A549 (cell line): ENCODE data around the gene OTUD7B. TPM values are rescaled to one million over a fixed set of nuclear protein-coding genes. Genes with fewer than 3 reads are reported as not detected.
"Not testable (repeated sequence)": the region's sequence is repeated elsewhere in the genome, so short reads cannot be mapped to it uniquely, and the experiment has no call there.

Experiments
- ATAC-seq, 2 experiments: fragments of 200-7000 bp in 1 of 2; fragments of >200 bp in 1 of 2; cut with Nextera tagmentation in 1 of 2; cut with Tn5 transposase in 1 of 2; 3 replicates each; pipeline versions ENCODE4 v1.8.0 to v1.9.1; 2018 to 2020; ENCODE audit warnings: mild to moderate bottlenecking in 1 of 2, moderate library complexity in 1 of 2
- CTCF ChIA-PET: fragments of 300-600 bp; sonication (Branson Sonifier 250); formaldehyde crosslinking; extraction: SDS; loops from one replicate; lab custom pipeline; 2021; ENCODE audit warnings: antibody characterized with exemption, inconsistent platforms; lab: Yijun Ruan, JAX
- POLR2A ChIA-PET: fragments of 350-600 bp; formaldehyde crosslinking; extraction: SDS; loops from one replicate; lab custom pipeline; 2021; ENCODE audit warnings: antibody characterized with exemption, inconsistent platforms; lab: Yijun Ruan, JAX
- DNase-seq, 2 experiments: peaks; one replicate each; pipeline versions ENCODE4 v3.0.0 to v3.0.0-alpha.2; 2011 to 2016; ENCODE audit warnings: low read depth in 1 of 2, low spot score in 1 of 2
- FAIRE-seq: peaks from 2 replicates; lab custom pipeline; 2011; peaks lifted over from hg19 to GRCh38; lab: Jason Lieb, UNC
- H3K27ac ChIP-seq, 2 experiments: fragments of >200 bp; sonication (Bioruptor Twin); formaldehyde crosslinking; 3 replicates each; pipeline ENCODE4 v1.5.1; 2016 to 2017
- H3K4me1 ChIP-seq: fragments of >200 bp; sonication (Bioruptor Twin); formaldehyde crosslinking; 3 replicates; pipeline ENCODE4 v1.6.1; 2016
- H3K4me2 ChIP-seq: fragments of >200 bp; sonication (Bioruptor Twin); formaldehyde crosslinking; 3 replicates; pipeline ENCODE4 v1.6.1; 2016
- H3K4me3 ChIP-seq: fragments of >200 bp; sonication (Bioruptor Twin); formaldehyde crosslinking; 3 replicates; pipeline ENCODE4 v1.5.1; 2016
- H3K9me3 ChIP-seq: fragments of >200 bp; sonication (Bioruptor Twin); formaldehyde crosslinking; 3 replicates; pipeline ENCODE4 v1.6.1; 2016
- CBX2 ChIP-seq: fragments of 200-600 bp; sonication (generic); IDR thresholded peaks from 2 replicates; pipeline ENCODE4 v1.6.1; 2016; ENCODE audit warnings: low read depth, mild to moderate bottlenecking, borderline replicate concordance
- CEBPB ChIP-seq, 2 experiments: fragments of >200 bp in 1 of 2; sonication (Bioruptor Twin) in 1 of 2; formaldehyde crosslinking in 1 of 2; IDR thresholded peaks; 2 replicates each; pipeline ENCODE4 v1.6.1; 2012 to 2016
- CHD4 ChIP-seq: fragments of 200-600 bp; sonication (generic); IDR thresholded peaks from 2 replicates; pipeline ENCODE4 v1.6.1; 2016; ENCODE audit warnings: antibody characterized with exemption, mild to moderate bottlenecking, borderline replicate concordance
- CTCF ChIP-seq: fragments of >200 bp; sonication (Bioruptor Twin); formaldehyde crosslinking; IDR thresholded peaks from 3 replicates; pipeline ENCODE4 v1.5.1; 2016
- EHMT2 ChIP-seq: fragments of 200-600 bp; sonication (generic); IDR thresholded peaks from 2 replicates; pipeline ENCODE4 v1.6.1; 2016; ENCODE audit warnings: antibody characterized with exemption, low read depth, mild to moderate bottlenecking, moderate library complexity
- ELK1 ChIP-seq: fragments of 150-350 bp; IDR thresholded peaks from 2 replicates; pipeline ENCODE4 v1.6.1; 2014; ENCODE audit warnings: low read depth, mild to moderate bottlenecking, low read length
- ESRRA ChIP-seq: fragments of 150-350 bp; IDR thresholded peaks from 2 replicates; pipeline ENCODE4 v1.6.1; 2014; ENCODE audit warnings: mild to moderate bottlenecking, low read length, borderline replicate concordance
- FOSB ChIP-seq: fragments of 250-450 bp; sonication (Bioruptor Pico); IDR thresholded peaks from 2 replicates; pipeline ENCODE4 v1.5.0; 2020; ENCODE audit warnings: mild to moderate bottlenecking, moderate library complexity
- FOSL2 ChIP-seq, 2 experiments: fragments of 450-650 bp in 1 of 2; fragments of >200 bp in 1 of 2; sonication (Bioruptor Twin) in 1 of 2; formaldehyde crosslinking; IDR thresholded peaks; 2 replicates each; pipeline versions ENCODE4 v1.5.0 to v1.6.1; 2016 to 2020; ENCODE audit warnings: mild to moderate bottlenecking in 1 of 2, moderate library complexity in 1 of 2
- HDAC2 ChIP-seq: fragments of 200-600 bp; sonication (generic); IDR thresholded peaks from 2 replicates; pipeline ENCODE4 v1.6.1; 2016
- HOXA7 ChIP-seq: fragments of 250-450 bp; sonication (Bioruptor Pico); IDR thresholded peaks from 2 replicates; pipeline ENCODE4 v1.5.0; 2020; ENCODE audit warnings: mild to moderate bottlenecking, moderate library complexity
- MAFK ChIP-seq: fragments of 450-650 bp; IDR thresholded peaks from 2 replicates; pipeline ENCODE4 v1.6.1; 2014; ENCODE audit not compliant: partially characterized antibody
- MYC ChIP-seq: IDR thresholded peaks from 2 replicates; pipeline ENCODE4 v1.6.1; 2012; ENCODE audit warnings: mild to moderate bottlenecking, inconsistent platforms, low read length, improper control_type of control experiment, borderline replicate concordance
- NR3C1 ChIP-seq: fragments of >200 bp; sonication (Bioruptor Twin); formaldehyde crosslinking; IDR thresholded peaks from 3 replicates; pipeline ENCODE4 v1.6.1; 2017
- POLR2A ChIP-seq: IDR thresholded peaks from 2 replicates; pipeline ENCODE4 v1.6.1; 2012; ENCODE audit warnings: mild to moderate bottlenecking, low read length
- RAD21 ChIP-seq, 2 experiments: fragments of >200 bp in 1 of 2; sonication (Bioruptor Twin) in 1 of 2; formaldehyde crosslinking in 1 of 2; IDR thresholded peaks in 1 of 2; conservative IDR thresholded peaks in 1 of 2; 2 replicates in 1 of 2; 3 replicates in 1 of 2; pipeline ENCODE4 v1.6.1; 2012 to 2018; ENCODE audit warnings: inconsistent platforms in 1 of 2
- RARB ChIP-seq: fragments of 250-450 bp; sonication (Bioruptor Pico); IDR thresholded peaks from 2 replicates; pipeline ENCODE4 v1.8.0; 2021; ENCODE audit warnings: mild to moderate bottlenecking, moderate library complexity
- RCOR1 ChIP-seq: fragments of 150-350 bp; IDR thresholded peaks from 2 replicates; pipeline ENCODE4 v1.6.1; 2014; ENCODE audit warnings: antibody characterized with exemption, low read length, low read depth
- SMC3 ChIP-seq: fragments of >200 bp; sonication (Bioruptor Twin); formaldehyde crosslinking; IDR thresholded peaks from 3 replicates; pipeline ENCODE4 v1.6.1; 2018; ENCODE audit warnings: inconsistent platforms
- TFCP2L1 ChIP-seq: fragments of 250-450 bp; sonication (Bioruptor Pico); IDR thresholded peaks from 2 replicates; pipeline ENCODE4 v1.5.0; 2021; ENCODE audit warnings: mild to moderate bottlenecking
- ZC3H11A ChIP-seq: fragments of 450-650 bp; IDR thresholded peaks from 2 replicates; pipeline ENCODE4 v1.6.1; 2014; ENCODE audit warnings: antibody characterized with exemption, mild to moderate bottlenecking
- ZNF302 ChIP-seq: fragments of 250-450 bp; sonication (Bioruptor Pico); IDR thresholded peaks from 2 replicates; pipeline ENCODE4 v1.9.0; 2021; ENCODE audit warnings: inconsistent platforms, mild to moderate bottlenecking, moderate library complexity
- WGBS: methylation state at CpG from one replicate; pipeline ENCODE4 v1.1.6; 2017; ENCODE audit errors: missing lambda C conversion rate; 5-methylcytosine and 5-hydroxymethylcytosine counted together
- polyA plus RNA-seq, 4 experiments: library from polyadenylated mRNA; depleted of rRNA in 3 of 4; stranded (reverse); fragments of >200 nt; fragmentation: RNase III in 1 of 4; extraction: RNeasy Plus Mini Kit Qiagen cat#74134 plus additional on column Dnase treatment in 1 of 4; gene quantifications; 2 replicates in 3 of 4; 3 replicates in 1 of 4; pipeline ENCODE4 v1.2.3, GENCODE V29; 2011 to 2017

OTUD7B gene
- polyA plus RNA-seq, 2 of the 4 experiments (the other 2 are of a cell fraction) = 8.0 to 12.1 TPM

GRCh38 chr1:149965440-149965839, 45.1 kb downstream of the OTUD7B start:
- Histone ChIP-seq H3K4me1 (no peaks in the 10 kb centered on the region), H3K27ac (no peak overlapping the region), H3K9me3 (no peaks in the 10 kb centered on the region), H3K4me2 (no peak overlapping the region), H3K4me3 (no peak overlapping the region)
- WGBS = 95% methylated on average over 3 of the region's 3 CpGs
- DNase-seq = no peak
- CTCF ChIA-PET = interaction anchor here (0.6 to 3.7 kb wide), 4 partner anchors 34 to 222 kb away, joined by 3 to 18 read pairs (median 8); no protein-coding TSS in a partner anchor
- no peak for ATAC-seq
- TF ChIP-seq EHMT2 (no peak), ZC3H11A (no peak)
- FAIRE-seq = no peak
- POLR2A ChIA-PET = no interaction called here

DNA sequence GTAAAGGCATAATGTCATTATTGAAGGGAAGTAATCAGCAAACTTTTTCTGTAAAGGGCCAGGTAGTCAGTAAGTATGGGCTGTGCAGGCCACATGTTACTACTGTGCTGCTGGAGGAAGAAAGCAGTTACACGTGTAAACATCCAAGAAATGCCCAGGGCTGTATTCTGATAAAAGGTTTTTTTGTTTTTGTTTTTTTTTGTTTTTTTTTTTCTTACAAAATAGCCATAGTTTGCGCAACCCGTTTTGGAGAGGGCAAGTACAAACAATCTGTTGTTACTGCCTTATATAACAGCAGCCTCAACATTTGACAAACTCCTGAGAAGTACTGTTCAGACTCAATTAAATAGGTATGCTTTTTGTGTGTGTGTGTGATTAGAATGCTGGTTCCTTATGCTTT, 47.2 kb downstream of the OTUD7B start:
- Histone ChIP-seq H3K27ac (no peak overlapping the region), H3K4me1 (no peaks in the 10 kb centered on the region), H3K9me3 (no peaks in the 10 kb centered on the region), H3K4me2 (no peak overlapping the region), H3K4me3 (no peak overlapping the region)
- no peak for FAIRE-seq
- no peak for TF ChIP-seq TFCP2L1
- peak in 1 of 2 experiments; percentile 37; a peak in 1 of 4 replicates for TF ChIP-seq CEBPB (IDR thresholded peaks at IDR 0.05)
- DNase-seq = no peak
- CTCF ChIA-PET = interaction anchor here (0.6 to 3.7 kb wide), 9 partner anchors 29 to 228 kb away, joined by 3 to 18 read pairs (median 4); no protein-coding TSS in a partner anchor
- POLR2A ChIA-PET = no interaction called here
- ATAC-seq = no peak
- WGBS = 76% methylated on average over 3 of the region's 3 CpGs

GRCh38 chr1:149962736-149963135, 47.8 kb downstream of the OTUD7B start:
- Histone ChIP-seq H3K4me1 (no peaks in the 10 kb centered on the region), H3K4me2 (no peak overlapping the region), H3K4me3 (no peak overlapping the region), H3K27ac (no peak overlapping the region), H3K9me3 (no peaks in the 10 kb centered on the region)
- 60% methylated on average over 2 of the region's 2 CpGs for WGBS
- TF ChIP-seq CHD4 = no peak
- TF ChIP-seq ELK1 = no peak
- TF ChIP-seq RARB (CRISPR knock-in tag) = no peak
- TF ChIP-seq ZC3H11A = no peak
- no peak for TF ChIP-seq HDAC2
- no peak for TF ChIP-seq RCOR1
- no peak for TF ChIP-seq FOSB
- no peak for TF ChIP-seq MYC
- no peak for TF ChIP-seq CBX2
- TF ChIP-seq ESRRA = no peak
- TF ChIP-seq NR3C1 = no peak
- no peak for TF ChIP-seq ZNF302 (CRISPR knock-in tag)
- TF ChIP-seq FOSL2 (IDR thresholded peaks at IDR 0.05) = no peak
- no peak for TF ChIP-seq FOSL2 (CRISPR knock-in tag; IDR thresholded peaks at IDR 0.05)
- no peak for TF ChIP-seq HOXA7 (CRISPR knock-in tag)
- TF ChIP-seq POLR2A = no peak
- no peak for FAIRE-seq
- DNase-seq = no peak
- CTCF ChIA-PET = interaction anchor here (0.6 to 3.7 kb wide), 60 partner anchors 9 to 264 kb away, joined by 3 to 27 read pairs (median 5); partner anchors contain the start of genes MTMR11, OTUD7B and PLEKHO1
- no peak for ATAC-seq
- POLR2A ChIA-PET = no interaction called here

DNA sequence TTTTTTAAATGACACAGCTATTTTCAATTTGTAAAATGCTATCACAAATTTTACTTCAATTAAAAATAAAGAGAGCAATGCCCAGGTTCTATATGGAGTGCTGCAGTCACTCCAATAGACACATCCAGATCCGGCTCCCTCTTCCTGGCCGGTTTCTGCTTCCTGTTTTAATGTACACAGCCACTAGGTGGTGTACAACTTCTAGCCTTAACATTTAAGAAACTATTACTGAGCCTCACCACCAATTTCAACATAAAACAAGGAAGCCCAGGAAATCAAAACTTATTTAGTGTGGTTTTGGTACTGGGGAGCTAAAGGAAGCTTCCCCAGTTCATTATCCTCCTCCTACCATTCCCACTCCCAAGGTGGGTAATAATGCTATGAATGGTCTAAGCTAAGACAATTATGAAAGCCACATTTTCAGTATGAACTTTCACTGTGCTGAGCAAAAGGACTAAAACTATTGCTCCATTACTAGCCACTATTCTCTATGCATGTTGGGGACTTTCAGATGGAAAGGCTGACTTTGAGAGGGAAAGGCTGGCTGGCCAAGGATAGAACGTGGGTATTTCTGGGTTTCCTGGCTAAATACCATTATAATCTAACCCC, 48.4 kb downstream of the OTUD7B start:
- no peak overlapping the region for H3K4me2 ChIP-seq
- no peak overlapping the region for H3K4me3 ChIP-seq
- ChIA-PET POLR2A (no interaction called here), CTCF (interaction anchor here (0.6 to 3.7 kb wide), 68 partner anchors 10 to 264 kb away, joined by 3 to 27 read pairs (median 4); partner anchors contain the start of genes MTMR11, OTUD7B and PLEKHO1)
- peak; percentile 51 to 79 for DNase-seq
- no peak overlapping the region for H3K27ac ChIP-seq
- peak; percentile 94 for ATAC-seq
- H3K4me1 ChIP-seq = no peaks in the 10 kb centered on the region
- TF ChIP-seq NR3C1 = no peak
- TF ChIP-seq RAD21 (conservative IDR thresholded peaks at IDR 0.05 in 1 of 2, IDR thresholded peaks at IDR 0.05 in 1 of 2) = peak; percentile 80 to 82
- peak; percentile 92 for TF ChIP-seq CTCF
- TF ChIP-seq SMC3 = peak; percentile 84
- peak; percentile 23 for TF ChIP-seq MAFK
- FAIRE-seq = no peak
- no peaks in the 10 kb centered on the region for H3K9me3 ChIP-seq
- WGBS = 14% methylated on average over 3 of the region's 3 CpGs

- 93% methylated on average over 14 of the region's 14 CpGs for WGBS
- POLR2A ChIA-PET, H3K4me1 ChIP-seq, H3K9me3 ChIP-seq, H3K27ac ChIP-seq, FAIRE-seq, H3K4me2 ChIP-seq, ATAC-seq, H3K4me3 ChIP-seq, DNase-seq: not testable (repeated sequence)
- CTCF ChIA-PET = interaction anchor here (0.6 to 1.0 kb wide), 4 partner anchors 28 to 229 kb away, joined by 3 to 4 read pairs (median 3); a partner anchor contains a TSS
Observed at GRCh38 chr1:149957548-149957947, 53.0 kb downstream of the OTUD7B start.
